ENCODE measurements around the gene NRL. TPM values are rescaled to one million over a fixed set of nuclear protein-coding genes. Genes with fewer than 3 reads are reported as not detected.

NRL gene
- total and polyA plus RNA-seq, 4 donors: 2.7 to 5.4 (median 3.1) TPM

DNA sequence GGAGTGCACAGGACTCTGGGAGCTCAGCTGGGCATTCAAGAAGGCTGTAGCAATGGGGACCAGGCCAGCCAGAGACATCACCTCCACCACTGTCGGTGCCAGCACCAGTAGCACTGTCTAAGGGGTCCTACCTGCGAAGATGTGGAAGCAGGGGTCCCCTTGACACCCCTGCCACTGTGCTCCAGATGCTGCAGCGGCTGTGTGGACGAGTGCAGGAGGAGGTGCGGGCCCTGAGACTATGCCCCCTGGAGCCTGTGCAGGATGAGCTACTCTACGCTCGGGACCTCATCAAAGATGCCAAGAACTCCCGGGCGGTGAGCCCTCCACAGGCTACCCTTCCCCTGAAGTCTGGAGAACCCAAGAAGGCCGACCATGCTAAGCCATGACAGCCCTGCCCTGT is 54.3 kb downstream of the NRL start:
- Histone ChIP-seq H3K36me3 (ENCODE audit: control insufficient read depth in 4 of 4, insufficient read depth in 4 of 4, low read length in 4 of 4) (no peaks in the 10 kb centered on the region), H3K4me1 (ENCODE audit: control insufficient read depth in 5 of 5, insufficient read depth in 5 of 5, low read length in 5 of 5) (peaks cover 0 to 4% (median 0%) of the 10 kb centered on the region in 5 donors), H3K27ac (ENCODE audit: low read depth in 1 of 2, low read length in 1 of 2) (no peak overlapping the region), H3K9ac (ENCODE audit: insufficient read depth in 1 of 2, low read length in 2 of 2) (no peak overlapping the region), H3K9me3 (ENCODE audit: control insufficient read depth in 4 of 4, insufficient read depth in 3 of 4, low read length in 3 of 4) (no peaks in the 10 kb centered on the region), H3K4me3 (no peak overlapping the region), H3K27me3 (ENCODE audit: control insufficient read depth in 3 of 3, insufficient read depth in 3 of 3, low read length in 2 of 3) (no peaks in the 10 kb centered on the region)
- ATAC-seq (ENCODE audit: insufficient read depth, low FRiP score): no peak
- DNase-seq: no peak
- TF ChIP-seq, protein P1, sequence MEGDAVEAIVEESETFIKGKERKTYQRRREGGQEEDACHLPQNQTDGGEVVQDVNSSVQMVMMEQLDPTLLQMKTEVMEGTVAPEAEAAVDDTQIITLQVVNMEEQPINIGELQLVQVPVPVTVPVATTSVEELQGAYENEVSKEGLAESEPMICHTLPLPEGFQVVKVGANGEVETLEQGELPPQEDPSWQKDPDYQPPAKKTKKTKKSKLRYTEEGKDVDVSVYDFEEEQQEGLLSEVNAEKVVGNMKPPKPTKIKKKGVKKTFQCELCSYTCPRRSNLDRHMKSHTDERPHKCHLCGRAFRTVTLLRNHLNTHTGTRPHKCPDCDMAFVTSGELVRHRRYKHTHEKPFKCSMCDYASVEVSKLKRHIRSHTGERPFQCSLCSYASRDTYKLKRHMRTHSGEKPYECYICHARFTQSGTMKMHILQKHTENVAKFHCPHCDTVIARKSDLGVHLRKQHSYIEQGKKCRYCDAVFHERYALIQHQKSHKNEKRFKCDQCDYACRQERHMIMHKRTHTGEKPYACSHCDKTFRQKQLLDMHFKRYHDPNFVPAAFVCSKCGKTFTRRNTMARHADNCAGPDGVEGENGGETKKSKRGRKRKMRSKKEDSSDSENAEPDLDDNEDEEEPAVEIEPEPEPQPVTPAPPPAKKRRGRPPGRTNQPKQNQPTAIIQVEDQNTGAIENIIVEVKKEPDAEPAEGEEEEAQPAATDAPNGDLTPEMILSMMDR (IDR thresholded peaks at IDR 0.05; ENCODE audit: control extremely low read depth, extremely low read depth): no peak
- WGBS, 2 donors: 94% methylated on average over 10 of the region's 10 CpGs

GRCh38 chr14:24059841-24060388 is 54.8 kb downstream of the NRL start:
- H3K27ac ChIP-seq (ENCODE audit: low read depth in 1 of 2, low read length in 1 of 2): no peak overlapping the region
- H3K36me3 ChIP-seq (ENCODE audit: control insufficient read depth in 4 of 4, insufficient read depth in 4 of 4, low read length in 4 of 4): no peaks in the 10 kb centered on the region
- no peaks in the 10 kb centered on the region for H3K9me3 ChIP-seq (ENCODE audit: control insufficient read depth in 4 of 4, insufficient read depth in 3 of 4, low read length in 3 of 4)
- peaks cover 0 to 4% (median 0%) of the 10 kb centered on the region in 5 donors for H3K4me1 ChIP-seq (ENCODE audit: control insufficient read depth in 5 of 5, insufficient read depth in 5 of 5, low read length in 5 of 5)
- TF ChIP-seq, protein P1 (IDR thresholded peaks at IDR 0.05; ENCODE audit: control extremely low read depth, extremely low read depth): no peak
- DNase-seq (no peak), ATAC-seq (ENCODE audit: insufficient read depth, low FRiP score) (no peak)
- WGBS, 2 donors: 95 to 97% methylated on average over 16 of the region's 16 CpGs
- no peak overlapping the region for H3K9ac ChIP-seq (ENCODE audit: insufficient read depth in 1 of 2, low read length in 2 of 2)
- no peak overlapping the region for H3K4me3 ChIP-seq
- H3K27me3 ChIP-seq (ENCODE audit: control insufficient read depth in 3 of 3, insufficient read depth in 3 of 3, low read length in 2 of 3): no peaks in the 10 kb centered on the region

DNA sequence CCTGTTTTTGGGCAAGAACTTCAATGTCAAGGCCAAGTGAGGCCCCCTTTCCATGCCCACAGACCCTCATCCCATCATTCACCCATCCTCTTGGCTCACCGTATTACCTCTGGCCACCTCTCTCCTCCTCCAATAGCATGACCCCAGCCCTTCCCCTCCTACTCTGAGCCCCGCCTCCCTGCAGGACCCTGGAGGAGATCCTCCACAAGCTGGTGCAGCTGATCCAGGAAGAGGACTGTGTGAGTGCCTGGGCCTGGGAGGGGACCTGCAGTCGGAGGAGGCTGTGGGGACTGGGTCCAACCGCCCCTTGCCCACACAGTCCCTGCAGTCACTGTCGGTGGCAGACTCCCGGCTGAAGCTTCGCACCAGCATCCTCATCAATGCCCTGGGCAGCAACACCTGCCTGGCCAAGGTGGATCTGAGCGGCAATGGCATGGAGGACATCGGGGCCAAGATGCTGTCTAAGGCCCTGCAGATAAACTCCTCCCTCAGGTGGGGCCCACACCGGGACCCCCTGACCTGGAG is 55.7 kb downstream of the NRL start:
- TF ChIP-seq, protein P1 (IDR thresholded peaks at IDR 0.05; ENCODE audit: control extremely low read depth, extremely low read depth): no peak
- ATAC-seq (ENCODE audit: insufficient read depth, low FRiP score) (no peak), DNase-seq (no peak)
- H3K27ac ChIP-seq (ENCODE audit: low read depth in 1 of 2, low read length in 1 of 2): no peak overlapping the region
- no peaks in the 10 kb centered on the region for H3K36me3 ChIP-seq (ENCODE audit: control insufficient read depth in 4 of 4, insufficient read depth in 4 of 4, low read length in 4 of 4)
- WGBS, 2 donors: 91 to 92% methylated on average over 10 of the region's 10 CpGs
- no peak overlapping the region for H3K9ac ChIP-seq (ENCODE audit: insufficient read depth in 1 of 2, low read length in 2 of 2)
- H3K4me1 ChIP-seq (ENCODE audit: control insufficient read depth in 5 of 5, insufficient read depth in 5 of 5, low read length in 5 of 5): peaks cover 0 to 4% (median 0%) of the 10 kb centered on the region in 5 donors
- H3K4me3 ChIP-seq: no peak overlapping the region
- H3K27me3 ChIP-seq (ENCODE audit: control insufficient read depth in 3 of 3, insufficient read depth in 3 of 3, low read length in 2 of 3): no peaks in the 10 kb centered on the region
- H3K9me3 ChIP-seq (ENCODE audit: control insufficient read depth in 4 of 4, insufficient read depth in 3 of 4, low read length in 3 of 4): no peaks in the 10 kb centered on the region

Measured in lung (tissue), 12 donors.